GM23338 (cell line): ENCODE data around the gene CASK. TPM values are rescaled to one million over a fixed set of nuclear protein-coding genes. Genes with fewer than 3 reads are reported as not detected.

Source experiments
- ATAC-seq: fragments of 200-7000 bp; cut with Tn5 transposase; 3 replicates; pipeline ENCODE4 v1.9.1; 2020
- DNase-seq: peaks from one replicate; pipeline ENCODE4 v3.0.0-alpha.2; 2015; ENCODE audit warnings: low spot score
- H2AFZ ChIP-seq: fragments of 200-600 bp; sonication (generic); 2 replicates; pipeline ENCODE4 v1.8.0; 2016; ENCODE audit warnings: antibody characterized with exemption, mild to moderate bottlenecking, moderate library complexity
- H3F3A ChIP-seq: fragments of 200-600 bp; sonication (generic); replicated peaks from 2 replicates; pipeline ENCODE4 v1.8.0; 2017; ENCODE audit warnings: antibody characterized with exemption, mixed run types, low read depth
- H3K27ac ChIP-seq: fragments of 200-600 bp; sonication (generic); 2 replicates; pipeline ENCODE4 v1.6.1; 2016; ENCODE audit warnings: low read depth
- H3K27me3 ChIP-seq: fragments of 200-600 bp; sonication (generic); 2 replicates; pipeline ENCODE4 v1.8.0; 2016; ENCODE audit warnings: mild to moderate bottlenecking, mixed run types, moderate library complexity; ENCODE audit not compliant: insufficient read depth
- H3K36me3 ChIP-seq: fragments of 200-600 bp; sonication (generic); 2 replicates; pipeline ENCODE4 v1.8.0; 2016; ENCODE audit warnings: mild to moderate bottlenecking; ENCODE audit not compliant: insufficient read depth
- H3K4me1 ChIP-seq: fragments of 200-600 bp; sonication (generic); 2 replicates; pipeline ENCODE4 v1.8.0; 2016; ENCODE audit warnings: mild to moderate bottlenecking, moderate library complexity; ENCODE audit not compliant: insufficient read depth
- H3K4me2 ChIP-seq: fragments of 200-600 bp; sonication (generic); 2 replicates; pipeline ENCODE4 v1.7.1; 2017; ENCODE audit warnings: mixed run types
- H3K4me3 ChIP-seq: fragments of 200-600 bp; sonication (generic); 2 replicates; pipeline ENCODE4 v1.6.1; 2016; ENCODE audit warnings: mixed run types
- H3K79me2 ChIP-seq: fragments of 200-600 bp; sonication (generic); replicated peaks from 2 replicates; pipeline ENCODE4 v1.8.0; 2017; ENCODE audit warnings: mild to moderate bottlenecking; ENCODE audit not compliant: insufficient read depth
- H3K9me2 ChIP-seq: fragments of 200-600 bp; sonication (generic); 2 replicates; pipeline ENCODE4 v1.8.0; 2017; ENCODE audit not compliant: insufficient read depth
- H4K20me1 ChIP-seq: fragments of 200-600 bp; sonication (generic); replicated peaks from 2 replicates; pipeline ENCODE4 v1.8.0; 2017; ENCODE audit warnings: mild to moderate bottlenecking; ENCODE audit not compliant: insufficient read depth
- H3K27ac Mint-ChIP-seq: 2 replicates; pipeline ENCODE4 v1.8.0; 2020; ENCODE audit warnings: inconsistent platforms, mild to moderate bottlenecking, moderate library complexity, mixed read lengths
- H3K27me3 Mint-ChIP-seq: 3 replicates; pipeline ENCODE4 v1.8.0; 2022; ENCODE audit warnings: low read depth, mild to moderate bottlenecking, moderate library complexity, mixed read lengths, inconsistent platforms; ENCODE audit not compliant: insufficient read depth, poor library complexity
- H3K36me3 Mint-ChIP-seq: 3 replicates; pipeline ENCODE4 v1.8.0; 2021; ENCODE audit warnings: low read depth, mild to moderate bottlenecking, inconsistent platforms, moderate library complexity, mixed read lengths
- H3K4me1 Mint-ChIP-seq: 3 replicates; pipeline ENCODE4 v1.8.0; 2020; ENCODE audit warnings: mild to moderate bottlenecking, inconsistent platforms, mixed read lengths
- H3K4me3 Mint-ChIP-seq: 3 replicates; pipeline ENCODE4 v1.8.0; 2021; ENCODE audit warnings: moderate library complexity, mild to moderate bottlenecking, inconsistent platforms, mixed read lengths
- H3K9me3 Mint-ChIP-seq: 3 replicates; pipeline ENCODE4 v1.8.0; 2020; ENCODE audit warnings: moderate library complexity, mild to moderate bottlenecking, inconsistent platforms, mixed read lengths
- CREB1 ChIP-seq: fragments of 250-450 bp; sonication (Bioruptor Pico); IDR thresholded peaks from 2 replicates; pipeline ENCODE4 v1.5.0; 2020; ENCODE audit warnings: low read depth, mild to moderate bottlenecking, moderate library complexity
- CTCF ChIP-seq, 2 experiments: fragments of 200-600 bp in 1 of 2; sonication (generic) in 1 of 2; conservative IDR thresholded peaks; 2 replicates each; pipeline versions ENCODE4 v1.5.1 to v1.6.1; 2016 to 2017; ENCODE audit warnings: antibody characterized with exemption in 2 of 2, low read depth in 2 of 2, mild to moderate bottlenecking in 2 of 2, moderate library complexity in 1 of 2
- ETS1 ChIP-seq: IDR thresholded peaks from 2 replicates; pipeline ENCODE4 v1.6.1; 2016; ENCODE audit warnings: antibody characterized with exemption
- EZH2 ChIP-seq: fragments of 200-600 bp; sonication (generic); IDR thresholded peaks from one replicate; pipeline ENCODE4 v1.8.0; 2017; ENCODE audit warnings: antibody characterized with exemption, mild to moderate bottlenecking, low read depth; ENCODE audit not compliant: unreplicated experiment
- EZH2phosphoT487 ChIP-seq: fragments of 200-600 bp; sonication (generic); IDR thresholded peaks from one replicate; pipeline ENCODE4 v1.8.1; 2018; ENCODE audit warnings: antibody characterized with exemption; ENCODE audit not compliant: unreplicated experiment
- JUNB ChIP-seq: IDR thresholded peaks from one replicate; pipeline ENCODE4 v1.6.1; 2016; ENCODE audit warnings: antibody characterized with exemption; ENCODE audit not compliant: unreplicated experiment
- NANOG ChIP-seq: IDR thresholded peaks from 2 replicates; pipeline ENCODE4 v1.6.1; 2016; ENCODE audit warnings: antibody characterized with exemption, borderline replicate concordance
- POLR2AphosphoS5 ChIP-seq: IDR thresholded peaks from 2 replicates; pipeline ENCODE4 v1.6.1; 2016; ENCODE audit warnings: antibody characterized with exemption, low read depth
- REST ChIP-seq: IDR thresholded peaks from one replicate; pipeline ENCODE4 v1.6.1; 2018; ENCODE audit warnings: antibody characterized with exemption; ENCODE audit not compliant: unreplicated experiment
- STAT1 ChIP-seq: IDR thresholded peaks from one replicate; pipeline ENCODE4 v1.6.1; 2016; ENCODE audit warnings: antibody characterized with exemption; ENCODE audit not compliant: unreplicated experiment
- ZNF114 ChIP-seq: fragments of 250-450 bp; sonication (Bioruptor Pico); IDR thresholded peaks from 2 replicates; pipeline ENCODE4 v1.5.0; 2020; ENCODE audit warnings: mild to moderate bottlenecking, moderate library complexity
- ZNF331 ChIP-seq: fragments of 250-450 bp; sonication (Bioruptor Pico); IDR thresholded peaks from 2 replicates; pipeline ENCODE4 v1.5.0; 2020; ENCODE audit warnings: low read depth, mild to moderate bottlenecking, moderate library complexity
- ZNF462 ChIP-seq: fragments of 250-450 bp; sonication (Bioruptor Pico); IDR thresholded peaks from 2 replicates; pipeline ENCODE4 v1.5.0; 2020; ENCODE audit warnings: mild to moderate bottlenecking, moderate library complexity
- polyA plus RNA-seq: library from polyadenylated mRNA; unstranded; fragments of >200 nt; fragmentation: Nextera tagmentation; extraction: Ambion mirVana; gene quantifications from 2 replicates; pipeline ENCODE4 v1.2.1, GENCODE V29; 2016
- total RNA-seq: library from RNA; depleted of rRNA; stranded (reverse); fragments of >200 nt; shearing (Covaris generic); gene quantifications from 2 replicates; pipeline ENCODE4 v1.2.3, GENCODE V29; 2014

The CASK gene
- total and polyA plus RNA-seq, 2 experiments from 2014 or later, result 15.3 to 44.4 TPM

GRCh38 chrX:41514179-41514578 lies 409.2 kb downstream of the CASK start:
- H3K4me2 ChIP-seq, result no peak overlapping the region
- H3K4me3 Mint-ChIP-seq, result no peak overlapping the region
- DNase-seq (no peak), ATAC-seq (no peak)
- H3K9me3 Mint-ChIP-seq, result no peaks in the 10 kb centered on the region
- peaks cover 5% of the 10 kb centered on the region for H3K27me3 Mint-ChIP-seq
- no peaks in the 10 kb centered on the region for H4K20me1 ChIP-seq
- TF ChIP-seq ZNF462 (CRISPR knock-in tag), result no peak
- no peak for TF ChIP-seq STAT1
- TF ChIP-seq NANOG, result no peak
- no peak for TF ChIP-seq CREB1 (CRISPR knock-in tag)
- TF ChIP-seq POLR2AphosphoS5, result no peak
- no peak for TF ChIP-seq CTCF (conservative IDR thresholded peaks at IDR 0.05; ENCODE audit: low read depth in 2 of 2)
- no peak for TF ChIP-seq ZNF114 (CRISPR knock-in tag)
- no peak for TF ChIP-seq EZH2phosphoT487
- TF ChIP-seq REST, result no peak
- TF ChIP-seq EZH2, result no peak
- TF ChIP-seq JUNB, result no peak
- no peak for TF ChIP-seq ZNF331 (CRISPR knock-in tag)
- TF ChIP-seq ETS1, result no peak
- H3K79me2 ChIP-seq, result no peaks in the 10 kb centered on the region
- H3K4me1 ChIP-seq, result peaks cover 8% of the 10 kb centered on the region; the same call in 1 of the 2 replicates
- no peaks in the 10 kb centered on the region for H3F3A ChIP-seq
- no peaks in the 10 kb centered on the region for H3K36me3 ChIP-seq
- no peaks in the 10 kb centered on the region for H3K9me2 ChIP-seq
- H3K27ac ChIP-seq, result no peak overlapping the region
- H3K4me3 ChIP-seq, result no peak overlapping the region
- H3K4me1 Mint-ChIP-seq, result peaks cover 33% of the 10 kb centered on the region
- no peak overlapping the region for H2AFZ ChIP-seq
- no peaks in the 10 kb centered on the region for H3K36me3 Mint-ChIP-seq
- H3K27me3 ChIP-seq, result no peaks in the 10 kb centered on the region
- H3K27ac Mint-ChIP-seq, result no peak overlapping the region
